ENCODE data around the gene PPP1R1B. TPM values are rescaled to one million over a fixed set of nuclear protein-coding genes. Genes with fewer than 3 reads are reported as not detected.

The PPP1R1B gene
- total and polyA plus RNA-seq, 12 donors, result 0.32 to 58.0 (median 13.0) TPM; not detected in 1

DNA sequence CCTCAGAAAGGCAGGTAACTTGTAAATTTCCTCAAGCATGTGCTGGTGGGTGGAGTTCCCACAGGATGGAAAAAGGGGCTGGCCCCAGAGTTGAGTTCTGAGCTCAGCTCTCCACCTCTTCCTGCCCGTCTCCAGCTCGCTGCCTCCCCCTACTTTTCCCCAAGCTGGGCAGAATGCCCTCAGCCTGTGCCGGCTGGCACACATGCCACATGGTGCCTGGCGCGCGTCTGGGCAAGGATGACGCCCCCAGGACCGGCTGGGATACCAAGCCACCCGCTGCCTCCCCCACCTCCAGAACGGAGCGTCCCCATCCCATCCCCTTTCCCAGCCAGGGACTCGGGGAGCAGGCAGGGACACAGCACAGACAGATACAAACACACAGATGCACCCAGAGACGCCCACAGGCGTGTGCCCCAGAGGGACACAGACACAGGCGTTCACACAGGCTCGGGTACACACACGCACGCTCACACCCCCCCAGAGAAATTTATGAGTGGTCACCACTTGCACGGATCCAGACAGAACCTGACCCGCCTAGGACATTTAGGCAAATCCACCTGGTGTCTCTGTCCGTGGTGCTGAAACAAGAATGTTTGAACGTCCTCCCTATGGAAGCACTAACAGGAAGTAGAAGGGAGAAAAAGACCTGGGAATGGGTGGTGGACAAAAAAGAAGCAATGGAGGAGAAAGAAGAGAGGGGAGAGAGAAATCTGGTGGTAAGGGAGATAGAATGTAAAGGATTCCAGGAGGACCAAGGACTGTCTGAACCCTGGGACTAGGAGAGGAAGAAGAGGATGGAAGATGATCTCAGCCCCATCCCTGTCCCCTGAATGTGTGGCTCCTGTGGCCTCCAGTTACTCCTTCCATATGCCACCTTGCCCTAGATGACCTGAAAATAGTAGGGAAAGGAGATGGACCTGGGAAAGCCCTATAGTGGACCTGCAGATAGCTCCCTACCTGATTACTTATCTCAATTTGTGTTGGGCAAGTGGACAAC lies 34.5 kb upstream of the PPP1R1B start:
- Histone ChIP-seq H3K36me3 (replicated peaks in 1 of 2) (no peaks in the 10 kb centered on the region), H3K4me3 (no peak overlapping the region), H3K9me3 (replicated peaks in 1 of 3) (no peaks in the 10 kb centered on the region), H3K27me3 (peaks cover 34% of the 10 kb centered on the region), H3K4me1 (replicated peaks in 1 of 2) (no peaks in the 10 kb centered on the region), H3K27ac (no peak overlapping the region)
- TF ChIP-seq, protein P1, sequence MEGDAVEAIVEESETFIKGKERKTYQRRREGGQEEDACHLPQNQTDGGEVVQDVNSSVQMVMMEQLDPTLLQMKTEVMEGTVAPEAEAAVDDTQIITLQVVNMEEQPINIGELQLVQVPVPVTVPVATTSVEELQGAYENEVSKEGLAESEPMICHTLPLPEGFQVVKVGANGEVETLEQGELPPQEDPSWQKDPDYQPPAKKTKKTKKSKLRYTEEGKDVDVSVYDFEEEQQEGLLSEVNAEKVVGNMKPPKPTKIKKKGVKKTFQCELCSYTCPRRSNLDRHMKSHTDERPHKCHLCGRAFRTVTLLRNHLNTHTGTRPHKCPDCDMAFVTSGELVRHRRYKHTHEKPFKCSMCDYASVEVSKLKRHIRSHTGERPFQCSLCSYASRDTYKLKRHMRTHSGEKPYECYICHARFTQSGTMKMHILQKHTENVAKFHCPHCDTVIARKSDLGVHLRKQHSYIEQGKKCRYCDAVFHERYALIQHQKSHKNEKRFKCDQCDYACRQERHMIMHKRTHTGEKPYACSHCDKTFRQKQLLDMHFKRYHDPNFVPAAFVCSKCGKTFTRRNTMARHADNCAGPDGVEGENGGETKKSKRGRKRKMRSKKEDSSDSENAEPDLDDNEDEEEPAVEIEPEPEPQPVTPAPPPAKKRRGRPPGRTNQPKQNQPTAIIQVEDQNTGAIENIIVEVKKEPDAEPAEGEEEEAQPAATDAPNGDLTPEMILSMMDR (IDR thresholded peaks at IDR 0.05), result no peak
- no peak for TF ChIP-seq POLR2A (IDR thresholded peaks at IDR 0.05)
- WGBS, 4 donors, result 4 to 5% (median 5%) methylated on average over 14 to 22 of the region's 22 CpGs
- peak in 4 of 7 donors; percentile 38 to 50 (median 42) for DNase-seq
- intact Hi-C loops (cut with DNase I), result no loop called here

DNA sequence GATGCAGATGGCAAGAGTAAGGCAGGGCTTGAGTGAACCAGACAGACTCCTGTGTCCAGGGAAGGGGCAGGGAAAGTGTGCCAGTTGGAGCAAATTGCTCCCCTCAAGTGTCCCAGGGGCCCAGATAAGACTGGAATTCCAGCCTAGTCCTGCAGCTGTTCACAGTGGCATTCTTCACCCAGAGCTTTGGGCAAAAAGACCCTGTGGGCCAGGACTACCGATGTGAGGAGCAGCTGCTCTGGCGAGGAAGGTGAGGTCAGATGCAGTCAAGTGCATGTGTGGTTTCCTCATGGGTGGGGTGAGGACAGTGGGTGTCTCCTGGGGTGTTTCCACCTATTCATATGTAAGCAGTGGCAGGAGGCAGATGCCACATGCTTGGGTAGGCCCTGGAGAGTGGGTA lies 33.4 kb upstream of the PPP1R1B start:
- Histone ChIP-seq H3K27ac (no peak overlapping the region), H3K4me1 (replicated peaks in 1 of 2) (peaks cover 0 to 4% of the 10 kb centered on the region in 2 donors), H3K9me3 (replicated peaks in 1 of 3) (no peaks in the 10 kb centered on the region), H3K36me3 (replicated peaks in 1 of 2) (no peaks in the 10 kb centered on the region), H3K27me3 (peaks cover 45% of the 10 kb centered on the region), H3K4me3 (no peak overlapping the region)
- TF ChIP-seq, protein P1 (IDR thresholded peaks at IDR 0.05), result no peak
- no peak for TF ChIP-seq POLR2A (IDR thresholded peaks at IDR 0.05)
- DNase-seq, result no peak
- 68 to 92% (median 85%) methylated on average over 2 of the region's 2 CpGs for WGBS, 4 donors
- intact Hi-C loops (cut with DNase I), result no loop called here

DNA sequence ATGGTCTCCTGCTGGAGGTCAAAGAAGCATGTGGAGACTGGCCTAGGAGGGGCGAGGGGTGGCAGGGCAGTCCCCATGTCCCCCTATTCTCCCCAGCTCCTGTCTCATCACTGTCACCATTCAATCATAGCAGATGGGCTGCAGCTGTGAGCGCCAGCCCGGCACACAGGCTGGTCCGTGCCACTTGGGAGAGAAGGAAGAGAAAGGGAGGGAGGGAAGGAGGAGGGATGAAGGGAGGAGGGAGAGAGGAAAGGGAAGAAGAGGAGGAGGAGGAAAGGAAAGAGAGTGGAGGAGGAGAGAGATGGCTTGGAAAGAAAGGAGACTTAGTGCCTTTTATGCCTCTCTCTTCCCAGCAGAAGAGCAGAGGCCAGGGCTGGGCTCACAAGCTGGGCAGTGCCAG lies 31.5 kb upstream of the PPP1R1B start:
- no peak overlapping the region for H3K27ac ChIP-seq
- TF ChIP-seq, protein P1 (IDR thresholded peaks at IDR 0.05), result no peak
- TF ChIP-seq POLR2A (IDR thresholded peaks at IDR 0.05), result no peak
- H3K4me3 ChIP-seq, result no peak overlapping the region
- peaks cover 7 to 16% of the 10 kb centered on the region in 2 donors for H3K4me1 ChIP-seq (replicated peaks in 1 of 2)
- H3K27me3 ChIP-seq, result peaks cover 64% of the 10 kb centered on the region
- intact Hi-C loops (cut with DNase I), result no loop called here
- 34 to 40% (median 34%) methylated on average over 4 of the region's 4 CpGs for WGBS, 4 donors
- no peak for DNase-seq
- H3K9me3 ChIP-seq (replicated peaks in 1 of 3), result no peaks in the 10 kb centered on the region
- H3K36me3 ChIP-seq (replicated peaks in 1 of 2), result no peaks in the 10 kb centered on the region

DNA sequence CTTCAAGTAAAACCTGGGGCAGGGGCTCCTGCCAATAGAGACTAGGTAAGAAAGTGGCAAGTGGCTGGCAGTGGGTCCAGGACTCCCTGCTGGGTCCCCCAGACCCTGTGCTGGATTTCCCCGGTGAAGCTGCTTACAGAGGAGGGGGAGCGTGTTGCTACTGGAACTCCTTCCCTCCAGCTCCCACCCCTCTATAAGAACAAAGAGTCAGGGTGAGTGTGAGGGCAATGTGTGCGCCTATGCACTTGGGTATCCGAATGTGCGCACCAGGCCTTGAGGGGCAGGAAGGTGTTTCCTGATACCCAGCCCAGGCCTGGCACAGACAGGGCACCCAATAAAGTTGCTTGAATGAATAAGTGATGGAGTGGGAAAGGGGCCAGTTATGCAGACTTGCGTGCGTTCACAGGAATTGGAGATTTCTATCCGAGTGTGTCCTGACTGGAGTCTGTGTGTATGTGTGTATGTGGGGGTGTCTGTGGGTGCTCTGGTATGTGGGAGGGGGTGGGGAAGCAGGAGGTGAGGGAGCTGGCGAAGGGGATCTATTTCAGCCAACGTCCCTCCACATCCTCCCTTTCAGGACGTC lies 30.7 kb upstream of the PPP1R1B start:
- intact Hi-C loops (cut with DNase I), result no loop called here
- Histone ChIP-seq H3K4me1 (replicated peaks in 1 of 2) (peaks cover 7 to 16% of the 10 kb centered on the region in 2 donors), H3K27ac (no peak overlapping the region), H3K4me3 (no peak overlapping the region), H3K27me3 (peaks cover 71% of the 10 kb centered on the region), H3K36me3 (replicated peaks in 1 of 2) (no peaks in the 10 kb centered on the region), H3K9me3 (replicated peaks in 1 of 3) (no peaks in the 10 kb centered on the region)
- TF ChIP-seq POLR2A (IDR thresholded peaks at IDR 0.05), result no peak
- TF ChIP-seq, protein P1 (IDR thresholded peaks at IDR 0.05), result no peak
- WGBS, 4 donors, result 20 to 27% (median 22%) methylated on average over 4 to 11 of the region's 11 CpGs
- DNase-seq, result no peak

Measured in adrenal gland (tissue), 12 donors.